A673 (cell line): ENCODE measurements around the gene ZNRD2. TPM values are rescaled to one million over a fixed set of nuclear protein-coding genes. Genes with fewer than 3 reads are reported as not detected.

Experiments
- BruUV-seq: library from RNA; stranded (reverse); fragments of 400-500 nt; replicated peaks from 2 replicates; lab custom pipeline; 2021; lab: Mats Ljungman, UMichigan
- CTCF ChIA-PET: fragments of 300-600 bp; sonication (Branson Sonifier 250); formaldehyde crosslinking; loops from one replicate; lab custom pipeline; 2022; ENCODE audit warnings: antibody characterized with exemption; lab: Charles Lee
- POLR2A ChIA-PET: fragments of 300-600 bp; sonication (Branson Sonifier 250); formaldehyde crosslinking; loops from one replicate; lab custom pipeline; 2022; ENCODE audit warnings: antibody characterized with exemption; ENCODE audit not compliant: low non-redundant PET; lab: Charles Lee
- DNase-seq: peaks from one replicate; pipeline ENCODE4 v3.0.0-alpha.2; 2015; ENCODE audit warnings: low spot score
- H3K27ac ChIP-seq: fragments of 200-600 bp; sonication (generic); 2 replicates; pipeline ENCODE4 v1.5.1; 2016; ENCODE audit warnings: mixed run types, low read depth, mild to moderate bottlenecking, mixed read lengths, antibody characterized with exemption, low read length; ENCODE audit not compliant: poor library complexity, severe bottlenecking
- H3K27me3 ChIP-seq: fragments of 200-600 bp; sonication (generic); replicated peaks from 2 replicates; pipeline ENCODE4 v1.6.1; 2017; ENCODE audit warnings: mixed run types, low read depth, mild to moderate bottlenecking, mixed read lengths, antibody characterized with exemption, low read length; ENCODE audit not compliant: insufficient read depth, poor library complexity
- H3K36me3 ChIP-seq: fragments of 200-600 bp; sonication (generic); 2 replicates; pipeline ENCODE4 v1.6.1; 2016; ENCODE audit warnings: mixed run types, mild to moderate bottlenecking, mixed read lengths, antibody characterized with exemption, low read length; ENCODE audit not compliant: insufficient read depth, poor library complexity, severe bottlenecking
- H3K4me1 ChIP-seq: fragments of 200-600 bp; sonication (generic); 2 replicates; pipeline ENCODE4 v1.6.1; 2017; ENCODE audit warnings: mixed run types, mild to moderate bottlenecking, mixed read lengths, antibody characterized with exemption, low read length; ENCODE audit not compliant: insufficient read depth, poor library complexity, severe bottlenecking
- H3K4me3 ChIP-seq: fragments of 200-600 bp; sonication (generic); 2 replicates; pipeline ENCODE4 v1.5.1; 2016; ENCODE audit warnings: low read depth, mixed run types, mild to moderate bottlenecking, mixed read lengths, low read length; ENCODE audit not compliant: poor library complexity, severe bottlenecking
- H3K9me3 ChIP-seq: fragments of 200-600 bp; sonication (generic); 2 replicates; pipeline ENCODE4 v1.6.1; 2016; ENCODE audit warnings: mixed run types, low read depth, mild to moderate bottlenecking, mixed read lengths, antibody characterized with exemption, low read length; ENCODE audit not compliant: poor library complexity, severe bottlenecking
- EZH2 ChIP-seq: fragments of 200-600 bp; sonication (generic); IDR thresholded peaks from 2 replicates; pipeline ENCODE4 v1.6.1; 2017; ENCODE audit warnings: borderline replicate concordance, low read depth, mild to moderate bottlenecking, mixed read lengths, antibody characterized with exemption, low read length; ENCODE audit not compliant: poor library complexity, severe bottlenecking
- intact Hi-C: fragments of 100-400 bp; cut with micrococcal nuclease; formaldehyde crosslinking; loops from one replicate; pipeline ENCODE4 v1.10.0; 2022; ENCODE audit not compliant: unreplicated experiment
- total RNA-seq: library from RNA; stranded (reverse); gene quantifications from 2 replicates; pipeline ENCODE4 v1.2.3, GENCODE V29; 2021
- TF ChIP-seq, protein P1 (sequence below): fragments of 300-800, 200-600 bp; sonication (generic); conservative IDR thresholded peaks from 2 replicates; pipeline ENCODE4 v1.5.1; 2017; ENCODE audit warnings: low read depth, mild to moderate bottlenecking, antibody characterized with exemption, low read length, moderate library complexity, mixed read lengths

The ZNRD2 gene
- total RNA-seq, 1 experiment from 2014 or later, result 98.9 TPM

DNA sequence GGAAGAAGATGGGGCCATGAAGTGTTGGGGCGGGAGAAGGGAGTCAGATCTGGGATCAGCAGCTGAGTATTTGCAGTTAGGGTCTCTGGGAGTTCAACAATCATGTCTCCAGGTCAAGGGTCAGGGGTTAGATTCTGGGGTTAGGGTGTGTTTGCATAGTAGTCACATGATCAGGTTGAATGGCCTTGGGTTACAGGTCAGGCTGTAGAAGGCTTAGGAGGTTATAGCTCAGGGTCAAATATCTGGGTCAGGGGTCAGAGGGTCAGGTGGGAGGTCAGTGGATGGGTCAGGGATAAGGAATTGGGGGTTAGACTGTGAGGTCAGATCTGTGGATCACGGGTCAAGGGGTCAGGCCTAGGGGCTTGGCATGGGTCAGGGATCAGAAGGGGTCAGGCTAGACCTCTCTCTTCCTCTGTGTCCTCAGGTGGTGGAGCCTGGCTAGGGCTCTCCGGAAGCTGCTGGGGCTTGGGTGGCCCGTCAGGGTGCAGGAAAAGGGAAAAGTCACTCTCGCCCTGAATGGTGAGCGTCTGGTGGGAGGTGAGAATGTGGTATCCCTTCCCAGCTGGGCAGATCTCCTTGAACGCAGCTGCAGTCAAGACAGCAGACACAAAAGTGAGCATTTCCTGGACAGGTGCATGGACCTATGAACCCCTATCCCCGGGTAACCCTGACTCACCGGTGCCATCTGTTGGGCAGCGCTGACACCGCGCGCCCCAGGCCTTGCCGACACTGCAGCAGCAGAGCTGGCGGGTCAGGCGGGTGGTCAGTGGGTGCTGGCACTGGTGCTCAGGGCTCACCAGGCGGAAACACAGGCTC lies 18.5 kb upstream of the ZNRD2 start:
- peak; percentile 66 for DNase-seq

DNA sequence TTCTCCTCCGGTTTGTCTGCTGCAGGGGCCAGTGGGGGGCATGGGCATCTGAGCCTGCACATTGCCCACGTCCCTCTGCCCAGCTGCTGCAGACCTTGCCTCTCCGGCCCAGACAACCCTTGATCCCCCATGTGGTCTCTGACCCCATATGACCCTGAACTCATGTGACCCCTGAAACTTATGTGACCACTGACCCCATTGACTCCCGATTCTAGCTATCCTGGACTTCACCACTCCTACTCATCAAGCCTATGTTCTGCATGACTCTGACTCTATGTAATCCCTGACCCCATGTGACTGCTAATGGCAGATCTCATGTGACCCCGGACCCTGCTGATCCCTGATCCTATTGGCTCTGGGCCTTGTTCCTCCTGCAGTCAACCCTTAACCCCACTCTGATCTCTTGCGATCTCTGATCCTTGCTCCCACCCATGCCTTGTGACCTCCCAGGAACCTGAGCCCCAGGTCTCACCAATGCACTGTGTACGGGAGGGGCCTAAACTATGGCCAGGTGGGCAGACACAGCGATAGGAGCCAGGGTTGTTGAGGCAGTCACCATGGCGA lies 17.8 kb upstream of the ZNRD2 start:
- H3K27ac ChIP-seq, result no peak overlapping the region
- no peaks in the 10 kb centered on the region for H3K9me3 ChIP-seq
- no peak overlapping the region for H3K4me3 ChIP-seq
- ChIA-PET POLR2A (no interaction called here), CTCF (no interaction called here)
- no peak for DNase-seq
- H3K27me3 ChIP-seq, result no peaks in the 10 kb centered on the region
- peaks cover 10% of the 10 kb centered on the region for H3K36me3 ChIP-seq
- intact Hi-C loops, result no loop called here
- no TSS peak for BruUV-seq
- peaks cover 14% of the 10 kb centered on the region for H3K4me1 ChIP-seq
- no peak for TF ChIP-seq EZH2
- TF ChIP-seq, protein P1, sequence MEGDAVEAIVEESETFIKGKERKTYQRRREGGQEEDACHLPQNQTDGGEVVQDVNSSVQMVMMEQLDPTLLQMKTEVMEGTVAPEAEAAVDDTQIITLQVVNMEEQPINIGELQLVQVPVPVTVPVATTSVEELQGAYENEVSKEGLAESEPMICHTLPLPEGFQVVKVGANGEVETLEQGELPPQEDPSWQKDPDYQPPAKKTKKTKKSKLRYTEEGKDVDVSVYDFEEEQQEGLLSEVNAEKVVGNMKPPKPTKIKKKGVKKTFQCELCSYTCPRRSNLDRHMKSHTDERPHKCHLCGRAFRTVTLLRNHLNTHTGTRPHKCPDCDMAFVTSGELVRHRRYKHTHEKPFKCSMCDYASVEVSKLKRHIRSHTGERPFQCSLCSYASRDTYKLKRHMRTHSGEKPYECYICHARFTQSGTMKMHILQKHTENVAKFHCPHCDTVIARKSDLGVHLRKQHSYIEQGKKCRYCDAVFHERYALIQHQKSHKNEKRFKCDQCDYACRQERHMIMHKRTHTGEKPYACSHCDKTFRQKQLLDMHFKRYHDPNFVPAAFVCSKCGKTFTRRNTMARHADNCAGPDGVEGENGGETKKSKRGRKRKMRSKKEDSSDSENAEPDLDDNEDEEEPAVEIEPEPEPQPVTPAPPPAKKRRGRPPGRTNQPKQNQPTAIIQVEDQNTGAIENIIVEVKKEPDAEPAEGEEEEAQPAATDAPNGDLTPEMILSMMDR, result no peak

More for the DNA sequence above, 18.5 kb upstream of the ZNRD2 start:
- Histone ChIP-seq H3K36me3 (peaks cover 11% of the 10 kb centered on the region), H3K9me3 (no peaks in the 10 kb centered on the region), H3K4me3 (no peak overlapping the region), H3K4me1 (peaks cover 13% of the 10 kb centered on the region), H3K27me3 (no peaks in the 10 kb centered on the region), H3K27ac (no peak overlapping the region)
- intact Hi-C loops, result no loop called here
- TF ChIP-seq, protein P1, result peak; percentile 73
- no peak for TF ChIP-seq EZH2
- no TSS peak for BruUV-seq
- ChIA-PET CTCF (no interaction called here), POLR2A (no interaction called here)

DNA sequence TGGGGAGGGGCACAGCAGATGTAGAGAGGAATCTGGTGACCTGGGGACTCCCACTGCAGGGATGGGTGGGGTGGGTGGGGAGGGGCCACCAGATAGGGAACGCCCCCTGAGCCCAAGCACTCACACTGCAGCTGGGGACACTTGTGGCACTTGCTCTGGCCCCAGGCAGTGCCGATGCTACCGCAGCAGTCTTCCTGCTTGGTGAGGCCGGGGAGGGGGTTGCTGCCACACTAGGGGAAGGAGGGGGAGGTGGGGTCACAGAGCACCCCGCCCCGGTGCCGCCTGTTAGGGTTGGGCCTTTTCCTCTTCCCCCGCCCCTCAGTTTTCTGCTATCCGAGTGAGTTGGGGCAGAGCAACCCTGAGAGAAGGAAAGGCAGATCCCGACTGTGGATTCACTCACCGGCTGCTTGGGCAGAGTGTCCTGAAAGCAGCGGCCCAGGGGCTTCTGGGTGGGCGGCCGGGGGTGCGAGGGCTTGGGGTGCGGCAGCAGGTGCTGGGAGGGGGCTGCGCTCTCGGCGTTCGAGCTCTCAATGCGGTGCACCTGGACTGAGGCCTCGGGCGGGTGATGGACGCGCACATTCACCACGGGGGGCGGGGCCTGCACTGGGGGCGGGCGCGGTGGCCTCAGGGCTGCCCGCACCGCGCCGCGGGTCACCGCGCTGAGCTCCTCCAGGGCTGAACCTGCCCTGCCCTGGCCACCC lies 16.8 kb upstream of the ZNRD2 start:
- Histone ChIP-seq H3K9me3 (no peaks in the 10 kb centered on the region), H3K4me1 (peaks cover 14% of the 10 kb centered on the region), H3K4me3 (no peak overlapping the region), H3K27ac (peak overlapping the region; percentile 25), H3K36me3 (peaks cover 9% of the 10 kb centered on the region), H3K27me3 (no peaks in the 10 kb centered on the region)
- intact Hi-C loops, result no loop called here
- no peak for TF ChIP-seq EZH2
- TF ChIP-seq, protein P1, result no peak
- BruUV-seq, result no TSS peak
- ChIA-PET CTCF (no interaction called here), POLR2A (interaction anchor here (0.6 kb wide), 1 partner anchor 24 kb away, joined by 3 read pairs; no protein-coding TSS in a partner anchor)
- DNase-seq, result peak; percentile 73
